Activated T-helper 1 cell treated with anti-CD3 and anti-CD28 coated beads, Interleukin-2, amount 50 U/mL, for 16 hours (primary cell): ENCODE measurements around the gene MGMT.

Experiments
- DNase-seq, 2 donors: peaks; one replicate each; pipeline ENCODE4 v3.0.0-alpha.2; 2020; ENCODE audit warnings: low read depth in 1 of 2, low spot score in 1 of 2

Gene MGMT

DNA sequence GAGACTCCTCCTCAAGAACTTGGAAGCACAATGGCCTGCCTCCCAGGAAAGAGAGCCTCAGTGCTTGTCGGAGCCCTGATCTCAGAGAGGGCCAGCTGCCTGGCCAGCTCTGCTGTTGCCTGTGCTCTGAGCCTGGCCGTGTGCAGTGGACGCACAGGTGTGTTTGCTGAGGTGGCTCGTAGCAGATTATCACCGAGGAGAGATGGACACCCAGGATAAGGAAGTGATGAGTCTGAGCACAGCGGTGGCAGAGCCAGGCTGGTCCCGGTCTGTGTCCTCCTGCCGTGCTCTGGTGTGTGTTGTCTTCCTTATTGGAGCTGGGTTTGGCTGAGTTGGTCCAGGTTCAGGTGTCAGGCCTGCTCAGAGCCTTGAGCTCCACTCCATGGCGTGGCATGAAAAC is 288.6 kb downstream of the MGMT start:
- no peak for DNase-seq

DNA sequence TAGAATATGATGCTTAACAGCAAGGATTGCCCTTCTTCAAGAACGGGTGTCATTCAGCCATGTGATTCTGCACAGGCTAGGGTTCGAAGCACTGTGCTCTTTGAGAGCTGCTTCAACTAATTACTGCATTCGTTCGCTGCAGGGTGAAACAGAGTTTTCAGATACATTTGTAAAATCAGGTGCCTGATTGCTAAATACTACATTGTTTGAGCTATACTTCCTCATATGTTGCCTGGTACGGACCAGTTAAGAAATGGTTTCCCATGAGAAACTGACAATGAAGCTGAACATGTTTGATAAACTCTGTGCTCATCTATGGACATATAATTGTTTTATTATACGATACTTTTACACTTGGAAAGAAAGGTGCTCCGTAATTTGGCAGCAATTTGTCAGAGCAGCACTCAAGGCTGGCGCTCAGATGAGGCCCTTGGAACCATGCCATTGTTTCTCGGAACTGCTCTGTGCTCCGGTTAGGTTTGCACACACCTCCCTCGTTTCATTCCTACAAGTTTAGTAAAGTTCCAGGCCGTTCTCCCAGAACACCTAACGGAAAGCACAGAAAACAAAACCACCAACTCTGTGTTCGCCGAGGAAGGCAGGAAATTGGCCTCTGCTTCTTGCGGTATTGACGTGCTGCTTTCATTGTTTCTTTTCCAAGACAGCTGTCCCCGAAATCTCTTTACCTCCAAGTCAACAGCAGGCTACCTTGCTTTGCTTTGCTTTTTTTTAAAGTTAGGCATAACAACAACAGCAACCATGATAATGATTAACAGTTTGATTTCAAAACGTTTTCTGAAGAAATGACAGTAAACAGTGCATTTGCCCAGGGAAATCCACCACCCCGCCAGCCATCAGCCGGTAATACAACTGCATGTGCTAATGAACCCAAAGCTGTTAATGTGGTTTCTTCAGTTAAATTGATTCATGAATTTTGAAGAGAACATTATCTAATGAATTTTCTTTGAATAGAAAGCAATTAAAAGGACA is 290.2 kb downstream of the MGMT start:
- DNase-seq: no peak

DNA sequence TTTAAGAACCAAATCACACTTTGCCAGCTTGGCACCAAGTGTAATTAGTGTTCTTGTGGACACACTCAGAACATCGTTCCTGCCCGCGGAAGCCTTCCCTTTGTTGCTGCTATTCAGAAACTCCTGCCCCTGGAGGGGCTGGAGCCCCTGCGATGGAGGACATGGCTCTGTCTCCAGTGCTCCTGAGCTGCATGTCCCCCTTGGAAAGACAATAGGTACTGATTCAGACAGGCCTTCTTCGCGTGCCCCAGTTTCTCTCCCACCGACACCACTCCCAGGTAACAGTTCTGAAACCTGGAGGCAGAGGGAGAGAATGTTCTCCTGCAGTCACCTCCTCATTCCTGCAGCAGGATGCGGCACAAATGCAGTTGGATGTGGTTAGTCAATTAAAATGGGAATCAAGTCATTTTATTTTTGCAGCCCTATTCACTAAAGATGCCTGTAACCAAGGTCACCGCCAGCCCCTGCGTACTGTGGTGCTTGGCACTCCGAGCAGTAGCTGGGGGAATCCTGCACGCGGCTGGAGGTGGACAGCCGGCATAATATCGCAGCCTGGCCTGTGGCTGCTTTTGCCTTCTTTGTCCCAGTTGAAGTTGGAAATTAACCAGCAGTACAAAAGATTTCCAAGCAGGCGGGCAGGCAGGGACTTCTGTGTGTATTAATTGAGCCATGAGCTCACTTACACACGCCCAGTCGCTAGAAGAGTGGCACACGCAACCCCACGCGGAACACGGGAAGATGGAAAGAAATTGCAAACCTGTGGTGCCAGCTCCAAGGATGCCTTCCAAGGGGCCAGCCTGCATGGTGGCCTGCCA is 291.4 kb downstream of the MGMT start:
- DNase-seq: no peak

DNA sequence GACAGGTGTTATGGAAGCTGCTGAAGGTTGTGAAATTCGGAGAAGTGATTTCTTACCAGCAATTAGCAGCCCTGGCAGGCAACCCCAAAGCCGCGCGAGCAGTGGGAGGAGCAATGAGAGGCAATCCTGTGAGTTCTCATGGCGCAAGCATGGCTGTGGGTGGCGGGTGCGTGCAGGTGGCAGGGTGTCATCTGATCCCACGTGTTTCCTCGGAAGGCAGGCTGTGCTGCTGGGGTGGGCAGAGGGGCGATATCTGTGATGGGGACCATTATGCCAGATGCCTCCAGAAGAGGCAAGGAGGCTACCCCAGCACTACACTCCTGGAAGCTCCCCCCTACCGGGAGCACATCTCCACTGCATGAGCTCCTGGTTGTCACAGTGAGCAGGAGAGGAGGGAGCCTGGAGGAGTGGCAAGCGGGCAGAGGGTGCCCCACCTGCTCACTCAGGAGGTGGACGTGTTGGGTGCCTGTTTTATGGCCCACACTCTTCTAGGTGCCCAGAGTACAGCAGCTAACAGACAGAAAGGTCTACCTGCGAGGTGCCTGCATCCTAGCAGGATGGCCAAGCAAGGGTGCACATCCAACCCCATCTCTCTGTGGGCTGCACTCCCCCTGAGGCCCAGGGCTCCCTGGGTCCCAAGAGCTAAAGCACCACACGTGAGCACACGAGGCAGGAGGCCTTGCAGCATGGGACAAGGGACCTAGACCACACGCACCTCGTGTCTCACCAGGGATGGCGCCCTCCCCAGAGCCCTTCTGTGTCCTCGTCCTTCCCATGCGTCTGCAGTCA is 292.4 kb downstream of the MGMT start:
- no peak for DNase-seq

DNA sequence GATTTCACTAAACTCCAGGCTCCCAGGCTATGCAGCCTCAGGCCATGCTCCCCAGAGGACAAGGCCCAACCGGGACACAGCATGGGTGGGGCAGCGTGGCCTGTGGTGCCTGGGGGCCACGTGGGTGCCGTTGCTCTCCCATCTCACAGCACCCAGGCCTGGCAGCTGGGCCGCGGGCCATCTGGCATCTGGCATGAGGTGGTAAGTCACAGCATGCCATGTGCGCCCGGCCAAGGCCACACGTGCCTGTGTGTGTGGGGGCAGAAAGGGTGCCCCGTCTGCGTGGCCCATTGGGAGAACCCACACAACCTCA is 292.9 kb downstream of the MGMT start:
- DNase-seq: no peak

DNA sequence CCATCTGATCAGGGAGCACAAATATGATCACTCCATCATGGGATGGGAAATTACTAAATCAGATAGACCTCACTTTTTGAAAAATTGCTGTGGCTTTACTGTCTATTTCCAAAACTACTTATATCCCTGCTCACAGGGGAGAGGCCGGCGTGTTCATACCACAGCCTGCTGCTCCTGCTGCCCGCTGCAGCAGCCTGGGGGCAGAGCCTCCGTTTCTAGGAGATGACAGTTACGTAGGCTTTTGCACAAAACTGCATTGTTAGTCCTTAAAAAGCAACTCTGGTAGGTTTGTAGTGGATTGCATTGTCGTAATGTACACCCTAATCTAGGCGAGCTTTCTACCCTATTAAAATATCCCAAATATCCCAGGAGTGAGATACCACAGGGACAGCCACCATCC is 293.4 kb downstream of the MGMT start:
- no peak for DNase-seq

DNA sequence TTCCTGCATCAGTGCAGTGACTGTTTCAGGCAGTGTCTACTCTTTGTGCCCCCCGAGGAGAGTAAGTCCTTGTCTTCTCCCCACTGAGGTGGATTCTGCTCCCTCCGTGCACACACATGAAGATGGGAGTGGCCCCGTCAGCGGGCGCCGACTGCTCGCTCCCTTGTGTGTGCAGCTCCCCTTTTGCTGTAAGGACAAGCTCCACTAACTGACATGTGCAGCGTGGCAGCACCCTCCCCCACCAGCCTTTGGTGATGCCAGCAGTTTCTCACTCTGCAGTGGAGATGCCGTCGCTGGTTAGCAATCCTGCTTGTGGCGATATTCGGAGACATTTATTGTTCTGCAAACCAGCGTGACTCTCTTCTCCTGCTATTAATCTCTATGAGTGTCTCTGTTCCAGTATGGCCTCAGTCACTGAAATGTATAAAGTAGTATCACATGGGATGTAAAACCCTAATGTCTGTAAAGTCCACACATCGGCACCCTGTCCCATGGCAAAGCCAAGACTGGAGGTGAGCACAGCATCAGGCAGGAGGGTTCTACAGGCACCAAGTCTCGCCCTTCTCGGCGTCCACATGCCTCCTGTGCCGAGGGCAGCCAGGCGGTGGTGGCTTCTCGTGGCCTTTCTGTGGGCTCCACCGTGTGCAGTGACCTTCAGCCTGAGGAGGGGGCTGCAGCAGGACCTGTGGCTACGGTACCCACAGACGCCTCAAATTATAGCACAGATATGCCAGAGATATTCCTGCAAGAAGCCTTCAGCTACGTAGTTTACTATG is 294.3 kb downstream of the MGMT start:
- no peak for DNase-seq

DNA sequence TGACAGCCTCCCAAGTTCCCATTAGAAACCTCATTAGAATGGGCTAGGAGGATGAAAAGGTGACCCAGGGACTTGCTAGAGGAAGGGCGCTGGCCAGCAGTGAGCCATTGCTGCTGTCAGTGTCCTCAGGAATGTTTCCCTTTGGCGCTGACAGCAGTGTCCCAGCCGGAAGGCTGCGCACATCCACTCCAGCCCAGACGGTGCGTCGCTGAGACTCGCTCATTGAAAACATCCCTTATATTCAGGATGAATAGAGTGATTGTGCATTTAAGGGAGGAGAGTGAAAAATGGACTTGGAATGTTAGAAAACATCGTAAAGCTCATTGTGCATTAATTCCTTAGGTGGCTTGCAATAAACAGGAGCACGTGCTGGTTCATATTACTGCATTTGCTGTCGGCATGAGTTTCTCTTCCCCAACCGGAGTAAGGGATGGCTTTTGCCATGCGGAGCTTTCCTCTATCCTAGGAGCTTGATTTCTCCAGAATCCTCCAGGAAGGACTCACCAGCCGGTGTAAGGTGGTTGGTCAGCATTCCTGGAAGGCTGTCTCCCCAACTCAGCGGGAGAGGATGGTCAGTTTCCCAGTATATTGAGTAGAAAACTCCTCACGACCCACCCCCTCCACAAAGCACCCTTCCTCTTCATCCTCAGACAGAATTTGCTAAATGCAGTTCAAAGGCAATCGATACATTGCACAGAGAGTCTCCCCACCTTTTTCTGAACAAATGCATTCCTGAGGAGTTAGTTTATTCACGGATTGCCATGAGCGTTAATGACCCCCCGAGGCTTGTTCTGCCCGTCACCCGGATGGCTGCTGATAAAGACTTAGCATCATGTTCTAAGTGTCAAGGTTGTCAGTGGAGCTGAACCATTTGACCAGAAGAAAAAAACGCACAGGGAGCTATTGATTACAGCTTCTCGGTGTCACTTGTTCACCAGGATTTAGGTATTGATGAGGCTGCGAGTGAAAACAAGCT is 295.2 kb downstream of the MGMT start:
- no peak for DNase-seq

DNA sequence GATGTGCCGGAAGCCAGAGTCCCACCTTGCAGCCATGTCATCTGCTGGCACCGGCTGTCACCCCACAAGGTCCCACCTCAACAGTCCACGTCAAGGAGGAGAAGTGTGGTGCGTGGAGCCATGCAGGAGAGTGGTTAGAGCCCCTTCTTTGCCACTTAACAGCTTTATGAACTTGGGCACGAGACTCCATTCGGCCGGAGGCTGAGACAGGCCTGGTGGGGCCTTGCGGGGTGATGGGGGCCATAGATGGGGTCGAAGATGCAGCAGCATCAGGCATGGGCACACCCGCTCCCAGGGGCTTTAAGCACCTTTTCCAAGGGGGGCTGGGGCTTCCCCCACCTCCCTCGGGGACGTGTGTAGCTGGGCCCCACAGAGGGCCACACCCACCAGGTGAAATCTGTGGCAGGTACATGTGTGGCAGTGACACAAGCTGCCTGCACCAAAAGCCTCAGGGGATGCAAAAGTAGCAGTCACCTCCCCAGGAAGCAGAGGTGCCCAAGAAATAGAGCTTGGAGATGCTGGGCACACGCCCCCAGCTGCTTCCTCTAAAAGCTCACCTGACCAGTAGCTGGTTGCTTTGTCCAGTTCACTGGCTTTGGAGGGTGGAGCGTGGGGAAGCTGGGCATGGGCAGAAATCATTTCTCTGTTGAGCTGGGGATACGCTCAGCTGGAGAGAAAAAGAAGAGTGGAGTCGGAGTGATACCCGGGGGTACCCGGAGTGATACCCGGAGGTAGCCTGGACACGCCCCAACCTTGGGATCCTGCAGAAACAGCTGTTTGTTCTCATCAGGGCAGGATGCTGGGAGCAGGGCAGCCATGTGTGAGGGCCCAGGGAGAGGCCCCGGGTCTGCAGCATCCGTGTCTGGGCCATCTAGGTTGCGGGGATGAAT is 297.2 kb downstream of the MGMT start:
- no peak for DNase-seq

DNA sequence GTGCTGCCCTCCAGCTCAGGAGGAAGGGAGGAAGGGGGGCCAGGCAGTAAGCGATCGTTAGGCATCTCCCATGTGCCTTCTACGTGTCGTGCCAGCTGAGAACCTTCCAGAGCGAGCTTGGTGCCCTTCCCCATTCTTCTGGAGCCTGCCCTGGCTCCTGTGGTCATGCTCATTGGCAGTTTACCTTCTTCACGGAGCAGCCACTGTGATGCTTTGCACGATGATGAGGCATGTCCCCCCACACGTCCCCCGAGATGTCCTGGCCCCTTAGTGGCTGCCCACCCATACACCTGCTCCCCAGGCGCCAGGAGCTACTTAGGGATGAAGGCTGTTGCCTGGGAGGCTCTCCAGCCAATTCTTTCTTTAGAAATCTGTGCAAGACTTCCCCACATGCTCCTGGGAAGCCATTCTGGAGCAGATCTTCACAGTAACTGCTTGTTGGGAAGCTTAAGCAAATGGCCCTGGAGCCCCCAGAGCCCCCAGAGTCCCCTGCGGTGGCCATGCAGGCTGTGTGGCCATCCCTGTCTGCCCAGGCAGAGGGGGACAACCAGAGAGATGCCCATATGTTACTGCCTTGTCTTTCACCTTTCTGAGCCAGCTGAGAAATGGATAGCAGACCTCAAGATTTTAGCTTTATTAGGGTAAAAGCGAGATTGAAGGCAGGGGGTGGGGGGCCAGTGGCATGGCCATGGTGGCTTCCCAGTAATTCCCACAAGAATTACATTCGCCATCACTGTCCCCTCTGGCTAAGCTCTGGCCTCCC is 298.0 kb downstream of the MGMT start:
- DNase-seq: no peak

DNA sequence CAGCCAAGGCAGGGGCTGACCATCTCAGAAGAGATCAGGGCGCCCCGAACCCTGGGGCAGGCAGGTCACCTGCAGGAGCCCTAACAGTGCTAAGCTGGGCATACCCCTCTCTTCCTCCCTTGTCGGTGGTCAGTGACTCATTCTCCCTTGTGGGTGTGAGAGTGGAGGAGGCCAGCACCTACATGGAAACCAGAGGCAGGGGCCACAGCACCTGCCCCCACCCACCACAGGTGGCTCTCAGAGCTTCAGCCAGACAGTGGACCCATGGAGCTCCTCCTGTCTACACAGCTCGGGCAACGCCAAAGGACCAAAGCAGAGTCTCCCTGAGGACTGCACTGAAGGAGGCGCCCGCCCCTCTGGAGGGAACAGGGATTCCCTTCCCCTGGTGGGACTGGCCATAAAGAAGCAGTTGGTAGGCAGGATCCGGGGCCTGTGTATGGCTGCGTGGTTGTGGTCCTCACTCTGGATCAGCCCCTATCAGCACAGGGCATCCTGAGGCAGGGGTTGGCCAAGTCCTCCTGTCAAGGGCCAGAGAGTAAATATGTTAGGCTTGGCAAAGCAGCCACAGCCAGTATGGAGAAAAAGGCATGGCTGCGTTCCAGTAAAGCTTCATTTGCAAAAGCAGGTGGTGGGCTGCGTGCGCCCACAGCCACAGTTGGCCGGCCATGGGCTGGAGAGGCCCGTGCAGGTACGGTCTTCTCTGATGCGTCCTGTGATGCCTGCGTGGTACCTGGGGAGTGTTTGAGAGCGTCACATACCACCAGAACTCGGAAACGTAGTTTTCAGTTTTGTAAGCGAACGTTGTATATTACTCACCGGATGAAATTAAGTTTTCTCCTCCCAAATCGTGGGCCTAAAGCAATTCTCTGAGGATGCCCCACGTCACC is 298.9 kb downstream of the MGMT start:
- no peak for DNase-seq

DNA sequence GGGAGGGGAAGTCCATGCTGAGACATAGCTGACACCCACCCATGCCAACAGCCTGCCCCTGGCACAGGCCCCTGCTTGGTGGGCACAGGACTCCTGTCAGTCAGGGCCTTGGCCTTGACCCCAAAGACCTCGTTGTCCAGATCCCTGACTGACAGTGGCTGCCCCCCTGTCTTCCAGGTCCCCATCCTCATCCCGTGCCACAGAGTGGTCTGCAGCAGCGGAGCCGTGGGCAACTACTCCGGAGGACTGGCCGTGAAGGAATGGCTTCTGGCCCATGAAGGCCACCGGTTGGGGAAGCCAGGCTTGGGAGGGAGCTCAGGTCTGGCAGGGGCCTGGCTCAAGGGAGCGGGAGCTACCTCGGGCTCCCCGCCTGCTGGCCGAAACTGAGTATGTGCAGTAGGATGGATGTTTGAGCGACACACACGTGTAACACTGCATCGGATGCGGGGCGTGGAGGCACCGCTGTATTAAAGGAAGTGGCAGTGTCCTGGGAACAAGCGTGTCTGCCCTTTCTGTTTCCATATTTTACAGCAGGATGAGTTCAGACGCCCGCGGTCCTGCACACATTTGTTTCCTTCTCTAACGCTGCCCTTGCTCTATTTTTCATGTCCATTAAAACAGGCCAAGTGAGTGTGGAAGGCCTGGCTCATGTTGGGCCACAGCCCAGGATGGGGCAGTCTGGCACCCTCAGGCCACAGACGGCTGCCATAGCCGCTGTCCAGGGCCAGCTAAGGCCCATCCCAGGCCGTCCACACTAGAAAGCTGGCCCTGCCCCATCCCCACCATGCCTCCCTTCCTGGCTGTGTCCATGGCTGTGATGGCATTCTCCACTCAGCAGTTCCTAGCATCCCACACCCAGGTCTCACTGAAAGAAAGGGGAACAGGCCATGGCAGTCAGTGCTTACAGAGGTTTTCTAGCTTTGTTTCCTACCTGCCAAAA is 299.8 kb downstream of the MGMT start:
- DNase-seq: no peak

DNA sequence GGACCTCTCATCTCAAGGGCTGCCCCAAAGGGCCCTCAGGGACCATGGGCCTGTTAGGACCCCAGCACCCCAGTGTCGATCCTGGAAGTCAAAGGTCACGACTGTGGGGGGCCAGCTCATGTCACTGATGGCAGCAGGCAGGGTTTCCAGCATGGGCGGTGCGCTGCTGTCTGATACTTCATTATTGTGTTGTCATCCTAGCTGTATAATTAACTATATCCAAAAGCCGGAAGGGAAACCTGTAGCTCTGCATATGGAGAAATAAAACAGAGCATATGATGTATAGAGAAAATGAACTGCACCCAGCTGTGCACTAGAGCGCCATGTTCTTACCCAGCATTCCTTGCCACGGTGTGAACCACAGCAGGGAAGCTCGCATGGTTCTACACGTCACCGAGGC is 300.7 kb downstream of the MGMT start:
- no peak for DNase-seq

DNA sequence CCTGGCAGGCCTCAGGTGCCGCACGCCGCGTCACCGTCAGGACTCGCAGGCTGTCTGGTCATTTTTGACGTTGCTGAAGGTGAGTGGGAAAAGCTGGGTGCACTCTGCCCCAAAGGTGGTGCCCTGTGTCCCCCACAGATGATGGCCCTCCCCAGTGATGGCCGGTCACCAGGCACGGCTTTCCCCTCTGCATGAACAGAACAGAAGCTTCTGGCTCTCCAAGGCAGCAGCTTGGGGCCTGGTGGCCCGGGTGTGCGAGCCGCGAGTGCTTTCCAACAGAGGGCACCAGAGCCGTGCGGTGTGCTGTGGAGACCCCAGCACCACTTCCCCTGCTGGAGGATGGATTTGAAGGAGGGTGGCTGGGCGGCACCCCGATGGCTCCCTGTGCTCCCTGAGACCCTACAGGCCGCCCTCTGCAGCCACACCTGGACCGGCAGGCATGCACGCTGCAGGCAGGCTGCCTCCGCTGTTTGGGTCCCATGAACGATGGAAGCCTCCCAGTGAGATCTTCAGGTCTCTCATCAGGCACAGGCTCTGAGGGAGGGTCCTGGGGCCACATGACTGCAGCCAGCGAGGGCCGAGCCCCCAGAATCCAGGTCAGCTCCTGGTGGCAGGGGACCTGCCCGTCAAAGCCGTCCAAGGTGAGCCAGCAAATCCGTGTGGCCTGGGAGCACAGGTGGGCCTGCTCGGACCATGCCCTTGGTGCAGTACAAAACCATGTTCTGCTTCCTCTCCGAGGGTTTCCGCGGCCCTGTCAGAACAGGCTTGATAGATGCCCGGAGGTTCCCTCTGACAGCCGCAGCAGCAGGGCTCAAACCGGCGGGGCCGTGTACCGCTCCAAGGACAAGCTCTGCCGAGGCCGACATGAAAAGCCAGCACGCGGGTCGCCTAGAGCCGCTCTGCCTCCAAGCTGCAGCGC is 301.7 kb downstream of the MGMT start:
- DNase-seq: no peak
